ENCODE measurements around the gene EFNA4.

DNA sequence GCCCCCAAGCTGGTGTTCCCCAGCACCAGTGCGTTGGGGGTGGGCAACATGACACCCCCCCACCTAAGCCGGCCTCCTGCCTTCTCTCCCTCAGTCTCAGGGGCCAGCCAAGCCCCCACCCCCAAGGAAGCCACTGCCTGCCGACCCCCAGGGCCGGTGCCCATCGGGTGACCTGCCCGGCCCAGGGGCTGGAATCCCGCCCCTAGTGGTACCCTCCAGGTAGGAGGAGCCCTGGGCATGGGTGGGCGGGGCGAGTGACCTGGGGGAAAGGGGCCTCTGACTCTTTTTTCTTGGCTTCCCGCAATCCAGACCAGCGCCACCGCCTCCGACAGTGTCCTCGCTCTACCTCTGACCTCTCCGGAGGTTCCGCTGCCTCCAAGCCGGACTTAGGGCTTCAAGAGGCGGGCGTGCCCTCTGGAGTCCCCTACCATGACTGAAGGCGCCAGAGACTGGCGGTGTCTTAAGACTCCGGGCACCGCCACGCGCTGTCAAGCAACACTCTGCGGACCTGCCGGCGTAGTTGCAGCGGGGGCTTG lies 1.3 kb upstream of the EFNA4 start:
- TF ChIP-seq, protein P1, sequence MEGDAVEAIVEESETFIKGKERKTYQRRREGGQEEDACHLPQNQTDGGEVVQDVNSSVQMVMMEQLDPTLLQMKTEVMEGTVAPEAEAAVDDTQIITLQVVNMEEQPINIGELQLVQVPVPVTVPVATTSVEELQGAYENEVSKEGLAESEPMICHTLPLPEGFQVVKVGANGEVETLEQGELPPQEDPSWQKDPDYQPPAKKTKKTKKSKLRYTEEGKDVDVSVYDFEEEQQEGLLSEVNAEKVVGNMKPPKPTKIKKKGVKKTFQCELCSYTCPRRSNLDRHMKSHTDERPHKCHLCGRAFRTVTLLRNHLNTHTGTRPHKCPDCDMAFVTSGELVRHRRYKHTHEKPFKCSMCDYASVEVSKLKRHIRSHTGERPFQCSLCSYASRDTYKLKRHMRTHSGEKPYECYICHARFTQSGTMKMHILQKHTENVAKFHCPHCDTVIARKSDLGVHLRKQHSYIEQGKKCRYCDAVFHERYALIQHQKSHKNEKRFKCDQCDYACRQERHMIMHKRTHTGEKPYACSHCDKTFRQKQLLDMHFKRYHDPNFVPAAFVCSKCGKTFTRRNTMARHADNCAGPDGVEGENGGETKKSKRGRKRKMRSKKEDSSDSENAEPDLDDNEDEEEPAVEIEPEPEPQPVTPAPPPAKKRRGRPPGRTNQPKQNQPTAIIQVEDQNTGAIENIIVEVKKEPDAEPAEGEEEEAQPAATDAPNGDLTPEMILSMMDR (conservative IDR thresholded peaks at IDR 0.05; ENCODE audit: low read depth, low read length): no peak
- no peak for TF ChIP-seq EZH2phosphoT487 (IDR thresholded peaks at IDR 0.05; ENCODE audit: borderline replicate concordance, low read length)
- no peak for TF ChIP-seq EZH2 (IDR thresholded peaks at IDR 0.05; ENCODE audit: low read length, unreplicated experiment)

Data from PC-3 (cell line).